ENCODE data around the gene SESN3. TPM values are rescaled to one million over a fixed set of nuclear protein-coding genes. Genes with fewer than 3 reads are reported as not detected.

SESN3 gene
- total RNA-seq, 1 experiment from 2014 or later = 36.8 TPM

DNA sequence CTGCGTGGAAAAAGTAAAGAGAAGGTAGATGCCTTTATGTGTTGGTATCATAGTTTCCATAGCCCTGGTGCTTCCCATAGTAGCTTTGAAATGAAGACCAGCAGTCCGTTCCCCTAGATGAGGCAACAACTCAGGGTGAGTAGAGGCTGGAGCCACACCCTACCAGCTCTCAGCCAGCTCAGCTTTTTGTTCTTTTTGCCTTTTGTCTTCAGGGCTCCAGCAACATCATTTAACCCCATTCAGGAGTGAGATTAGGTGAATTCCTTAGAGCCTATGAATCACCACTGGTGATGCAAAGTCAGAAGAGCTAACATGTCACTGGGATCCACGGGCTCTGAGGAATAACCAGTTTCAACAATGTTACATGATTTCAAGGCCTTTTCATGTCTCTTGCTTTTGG, 14.0 kb upstream of the SESN3 start:
- Histone ChIP-seq H3K27me3 (ENCODE audit: insufficient read depth, low read length) (no peaks in the 10 kb centered on the region), H2AK5ac (ENCODE audit: insufficient read length, low read length) (no peak overlapping the region), H3K4me1 (ENCODE audit: insufficient read depth, low read length) (peaks cover 7% of the 10 kb centered on the region), H3K27ac (ENCODE audit: insufficient read length, low read depth, low read length) (no peak overlapping the region), H3K4me2 (ENCODE audit: insufficient read depth, insufficient read length, low read length) (no peak overlapping the region), H3K18ac (ENCODE audit: insufficient read length, low read depth, low read length) (no peak overlapping the region), H3K14ac (ENCODE audit: insufficient read depth, low read length) (no peak overlapping the region), H3T11ph (ENCODE audit: low read length) (no peak overlapping the region), H2BK5ac (ENCODE audit: insufficient read length, low read length) (no peak overlapping the region), H4K5ac (ENCODE audit: insufficient read length, low read depth, low read length) (no peak overlapping the region), H3K23ac (ENCODE audit: insufficient read length, low read depth, low read length) (no peak overlapping the region), H3K56ac (ENCODE audit: insufficient read length, low read depth, low read length) (no peak overlapping the region), H2BK12ac (ENCODE audit: insufficient read length, low read depth, low read length) (no peak overlapping the region), H2BK20ac (ENCODE audit: low read depth, low read length, poor library complexity, severe bottlenecking) (no peak overlapping the region), H3K23me2 (ENCODE audit: insufficient read length, low read depth, low read length, poor library complexity, severe bottlenecking) (no peaks in the 10 kb centered on the region), H2BK15ac (ENCODE audit: low read depth, low read length) (no peak overlapping the region), H4K20me1 (ENCODE audit: control insufficient read depth, insufficient read depth, insufficient read length) (no peaks in the 10 kb centered on the region), H3K9ac (ENCODE audit: extremely low read depth, insufficient read length, low read length) (no peak overlapping the region), H3K79me1 (ENCODE audit: insufficient read depth, low read depth, low read length, poor library complexity, severe bottlenecking) (no peaks in the 10 kb centered on the region), H3K79me2 (ENCODE audit: insufficient read depth, low read length) (no peaks in the 10 kb centered on the region), H4K8ac (replicated peaks; ENCODE audit: insufficient read length, low read depth, low read length) (no peak overlapping the region), H3K4ac (ENCODE audit: low read depth, low read length) (no peak overlapping the region), H4K91ac (ENCODE audit: insufficient read length, low read depth, low read length) (no peak overlapping the region), H2BK120ac (ENCODE audit: low read depth, low read length, poor library complexity, severe bottlenecking) (no peak overlapping the region), H2AFZ (ENCODE audit: low read length) (no peak overlapping the region), H3K9me3 (ENCODE audit: control insufficient read depth, low read depth, low read length) (no peaks in the 10 kb centered on the region)
- no CpG with 5 or more reads among the region's 3 CpGs for WGBS (ENCODE audit: extremely low coverage, insufficient read length, low lambda C conversion rate)
- Mint-ChIP-seq H3K9me3 (no peaks in the 10 kb centered on the region), H3K27ac (peak overlapping the region in 2 of 3 experiments; percentile 86 to 95; a peak in 4 of 7 replicates), H3K27me3 (ENCODE audit: low read depth) (no peaks in the 10 kb centered on the region), H3K4me3 (no peak overlapping the region), H3K4me1 (peaks cover 55 to 60% of the 10 kb centered on the region in 2 experiments), H3K36me3 (ENCODE audit: insufficient read depth in 1 of 3, low read depth in 3 of 3) (no peaks in the 10 kb centered on the region)
- DNase-seq = no peak
- TF ChIP-seq, protein P1, sequence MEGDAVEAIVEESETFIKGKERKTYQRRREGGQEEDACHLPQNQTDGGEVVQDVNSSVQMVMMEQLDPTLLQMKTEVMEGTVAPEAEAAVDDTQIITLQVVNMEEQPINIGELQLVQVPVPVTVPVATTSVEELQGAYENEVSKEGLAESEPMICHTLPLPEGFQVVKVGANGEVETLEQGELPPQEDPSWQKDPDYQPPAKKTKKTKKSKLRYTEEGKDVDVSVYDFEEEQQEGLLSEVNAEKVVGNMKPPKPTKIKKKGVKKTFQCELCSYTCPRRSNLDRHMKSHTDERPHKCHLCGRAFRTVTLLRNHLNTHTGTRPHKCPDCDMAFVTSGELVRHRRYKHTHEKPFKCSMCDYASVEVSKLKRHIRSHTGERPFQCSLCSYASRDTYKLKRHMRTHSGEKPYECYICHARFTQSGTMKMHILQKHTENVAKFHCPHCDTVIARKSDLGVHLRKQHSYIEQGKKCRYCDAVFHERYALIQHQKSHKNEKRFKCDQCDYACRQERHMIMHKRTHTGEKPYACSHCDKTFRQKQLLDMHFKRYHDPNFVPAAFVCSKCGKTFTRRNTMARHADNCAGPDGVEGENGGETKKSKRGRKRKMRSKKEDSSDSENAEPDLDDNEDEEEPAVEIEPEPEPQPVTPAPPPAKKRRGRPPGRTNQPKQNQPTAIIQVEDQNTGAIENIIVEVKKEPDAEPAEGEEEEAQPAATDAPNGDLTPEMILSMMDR (conservative IDR thresholded peaks at IDR 0.05) = no peak

Measured in H9 (cell line).